NCI-H1092 (cell line): ENCODE results near the gene MIR17HG.

Source experiments
- DNase-seq: peaks from one replicate; lab custom pipeline; 2025; lab: John Stamatoyannopoulos, UW

MIR17HG gene

GRCh38 chr13:91368676-91369440 is 21.4 kb downstream of the MIR17HG start:
- no peak for DNase-seq

- no peak for DNase-seq
Observed at GRCh38 chr13:91369441-91369831, 21.9 kb downstream of the MIR17HG start.

GRCh38 chr13:91370501-91370900 is 23.0 kb downstream of the MIR17HG start:
- DNase-seq: no peak

- DNase-seq: no peak
Observed at GRCh38 chr13:91372911-91373310, 25.4 kb downstream of the MIR17HG start.

GRCh38 chr13:91375116-91375729 is 27.7 kb downstream of the MIR17HG start:
- no peak for DNase-seq

GRCh38 chr13:91381371-91381770 is 33.9 kb downstream of the MIR17HG start:
- no peak for DNase-seq

- no peak for DNase-seq
Observed at GRCh38 chr13:91383836-91384235, 36.3 kb downstream of the MIR17HG start.

- no peak for DNase-seq
Observed at GRCh38 chr13:91384896-91385295, 37.4 kb downstream of the MIR17HG start.

GRCh38 chr13:91389186-91389585 is 41.7 kb downstream of the MIR17HG start:
- no peak for DNase-seq

GRCh38 chr13:91397595-91397994 is 50.1 kb downstream of the MIR17HG start:
- DNase-seq: no peak

- peak; percentile 62 for DNase-seq
Observed at GRCh38 chr13:91398413-91399188, 51.1 kb downstream of the MIR17HG start, which contains the start of gene GPC5. TSS of gene GPC5 (plus strand) at chr13:91398621.

- DNase-seq: no peak
Observed at GRCh38 chr13:91399189-91400062, 51.9 kb downstream of the MIR17HG start.

- DNase-seq: no peak
Observed at GRCh38 chr13:91400063-91400399, 52.5 kb downstream of the MIR17HG start.

GRCh38 chr13:91400671-91401070 is 53.2 kb downstream of the MIR17HG start:
- no peak for DNase-seq

- no peak for DNase-seq
Observed at GRCh38 chr13:91401920-91402319, 54.4 kb downstream of the MIR17HG start.
